Activated gamma-delta T cell treated with Interleukin-2 at 50 U/mL for 16 hours (primary cell): ENCODE data around the gene SLC49A3.
"Not testable (repeated sequence)": the region's sequence is repeated elsewhere in the genome, so short reads cannot be mapped to it uniquely, and the experiment has no call there.

Experiments used
- DNase-seq: peaks from one replicate; pipeline ENCODE4 v3.0.0-alpha.2; 2020

The SLC49A3 gene

DNA sequence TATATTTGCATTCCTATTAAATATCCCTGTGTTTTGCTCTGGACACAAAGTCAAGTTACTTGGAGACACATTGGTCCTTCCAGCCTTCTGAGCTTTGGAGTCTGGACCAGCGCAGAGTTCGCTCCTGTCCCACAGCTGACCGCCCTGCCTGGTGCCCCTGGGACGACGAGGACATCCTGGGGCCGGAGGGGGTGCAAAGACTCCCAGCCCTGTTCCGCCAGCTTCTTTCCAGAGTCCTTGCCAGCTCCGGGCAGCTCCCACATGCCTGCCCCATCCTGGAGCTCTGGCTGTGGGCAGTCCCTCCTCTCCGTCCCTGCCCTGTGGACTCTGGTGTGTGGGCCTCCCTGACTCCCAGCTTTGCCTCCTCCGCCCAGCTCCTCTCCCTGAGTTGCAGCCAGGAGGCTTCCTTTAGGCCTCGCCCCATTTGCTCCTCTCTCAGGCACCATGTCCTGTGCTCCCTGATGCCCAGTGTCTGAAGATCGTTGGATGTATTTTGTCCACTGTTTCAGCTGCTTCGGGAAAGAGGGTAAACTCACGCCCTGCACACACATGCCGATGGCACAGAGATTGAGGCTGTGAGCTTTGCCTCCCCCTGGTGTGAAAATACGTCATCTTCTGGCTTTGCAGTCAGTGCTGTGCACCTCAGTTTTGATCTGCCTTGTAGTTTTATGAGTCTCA is 11.8 kb upstream of the SLC49A3 start:
- no peak for DNase-seq

- DNase-seq = no peak
These were observed 11.0 kb upstream of the SLC49A3 start for GRCh38 chr4:699816-700580.

DNA sequence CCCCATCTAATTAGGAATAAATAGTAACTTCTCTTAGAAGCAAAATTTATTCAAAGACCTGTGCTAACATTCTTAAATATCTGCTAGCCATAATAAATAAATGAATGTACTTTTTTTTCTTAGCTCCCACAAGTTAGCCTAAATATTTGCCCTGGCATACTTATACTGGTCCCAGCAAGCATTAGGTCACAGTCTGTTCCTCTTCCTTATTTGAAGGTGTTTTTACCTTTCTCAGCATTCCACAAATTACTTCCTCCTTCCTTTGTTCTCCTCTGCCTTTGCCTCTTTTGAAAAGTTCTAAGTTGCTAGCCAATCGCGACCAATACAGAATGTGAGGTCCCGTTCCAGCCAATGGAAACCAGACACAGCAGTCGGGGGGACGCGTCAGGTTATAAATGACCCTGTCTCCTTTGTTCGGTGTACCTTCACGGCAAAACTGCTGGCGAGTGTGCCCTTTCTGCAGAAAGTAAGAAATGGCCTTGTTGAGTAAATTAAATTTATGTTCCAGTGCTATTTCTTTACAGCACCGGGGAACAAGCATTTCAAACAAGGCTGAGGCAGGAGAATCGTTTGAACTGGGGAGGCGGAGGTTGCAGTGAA is 5.5 kb upstream of the SLC49A3 start:
- not testable (repeated sequence) for DNase-seq

DNA sequence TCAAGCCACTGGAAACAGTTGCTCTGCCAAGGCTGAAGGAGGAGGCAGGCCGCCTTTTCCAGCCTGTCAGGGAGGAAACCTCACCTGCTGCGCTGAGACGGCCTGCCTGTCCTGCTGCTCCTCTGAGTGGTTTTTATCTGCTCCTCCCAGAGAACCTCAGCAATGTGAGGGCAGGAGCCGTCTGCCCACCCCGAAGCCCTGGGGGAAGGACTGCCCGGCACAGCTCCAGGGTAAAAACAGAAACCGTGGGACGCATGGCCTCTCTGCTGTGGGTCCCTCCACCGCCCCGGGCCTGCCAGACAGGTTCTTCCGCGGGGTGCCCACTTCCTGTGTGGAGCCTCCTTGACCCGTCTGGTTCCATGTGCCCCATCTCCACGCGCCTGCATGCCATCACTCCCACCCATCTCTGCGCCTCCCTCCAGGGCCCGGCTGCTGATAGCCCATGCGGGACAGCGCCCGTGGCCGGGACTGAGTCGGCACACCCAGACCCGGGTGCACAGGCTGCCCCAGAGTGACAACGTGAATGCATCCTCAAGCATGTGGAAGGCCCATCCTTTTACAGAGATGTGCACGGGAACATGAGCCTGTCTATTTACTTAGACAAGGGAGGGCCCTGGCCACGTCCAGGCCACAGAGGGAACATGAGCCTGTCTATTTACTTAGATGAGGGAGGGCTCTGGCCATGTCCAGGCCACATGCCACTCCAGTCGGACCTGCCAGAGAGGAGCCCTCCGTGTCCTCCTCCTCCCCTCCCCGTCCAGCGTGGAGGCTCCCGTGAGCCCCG is 4.0 kb upstream of the SLC49A3 start:
- DNase-seq = no peak

DNA sequence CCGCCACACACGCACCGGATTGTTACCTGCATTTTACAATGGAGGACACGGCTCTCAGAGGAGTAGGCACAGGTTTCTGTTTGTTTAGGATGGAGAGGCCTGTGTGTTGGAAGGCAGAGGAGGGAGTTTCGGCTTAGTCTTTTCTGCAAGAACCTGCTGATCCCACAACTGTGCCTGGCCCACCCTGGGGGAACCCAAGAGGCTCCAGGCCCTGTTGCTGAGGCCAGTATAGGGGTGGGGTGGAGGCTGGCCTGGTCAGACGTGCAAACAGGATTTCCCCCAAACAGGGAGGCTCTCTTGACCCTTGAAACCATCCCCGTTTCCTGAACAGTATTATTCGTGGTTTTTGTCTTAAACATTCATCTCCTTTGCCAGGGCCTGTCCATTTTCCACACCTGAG is 772 bp upstream of the SLC49A3 start:
- DNase-seq = no peak

GRCh38 chr4:687971-688853 is 739 bp downstream of the SLC49A3 start:
- DNase-seq = no peak

GRCh38 chr4:687048-687970 is 1.6 kb downstream of the SLC49A3 start:
- DNase-seq = no peak

DNA sequence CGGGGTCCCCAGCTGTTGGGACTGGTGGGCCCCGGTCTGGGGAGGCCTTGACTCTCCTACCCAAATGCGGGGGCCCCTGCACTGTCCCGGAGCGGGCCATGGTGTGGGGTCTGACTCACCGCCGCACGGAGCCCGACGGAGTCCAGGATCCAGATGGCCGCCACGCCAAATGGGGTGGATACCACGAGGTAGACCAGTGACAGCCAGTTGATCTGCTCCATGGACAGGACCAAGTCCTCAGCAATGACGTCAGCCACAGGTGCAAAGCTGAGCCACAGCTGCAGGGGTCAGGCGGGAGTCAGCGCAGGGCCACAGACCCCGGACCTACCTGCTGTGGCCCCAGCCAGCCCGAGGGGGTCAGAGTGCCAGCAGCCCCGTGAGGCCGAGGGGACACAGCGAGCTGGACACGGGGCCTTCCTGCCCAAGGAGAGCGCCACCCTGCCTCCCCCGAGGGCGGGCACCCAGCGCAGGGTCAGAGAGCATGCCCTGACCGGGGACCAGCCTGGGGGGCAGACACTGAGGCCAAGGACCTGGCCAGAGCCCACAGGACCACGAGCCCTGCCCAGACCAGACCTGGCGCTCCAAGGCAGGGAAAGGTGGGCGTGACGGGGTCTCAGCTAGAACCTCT is 2.4 kb downstream of the SLC49A3 start:
- DNase-seq = no peak

DNA sequence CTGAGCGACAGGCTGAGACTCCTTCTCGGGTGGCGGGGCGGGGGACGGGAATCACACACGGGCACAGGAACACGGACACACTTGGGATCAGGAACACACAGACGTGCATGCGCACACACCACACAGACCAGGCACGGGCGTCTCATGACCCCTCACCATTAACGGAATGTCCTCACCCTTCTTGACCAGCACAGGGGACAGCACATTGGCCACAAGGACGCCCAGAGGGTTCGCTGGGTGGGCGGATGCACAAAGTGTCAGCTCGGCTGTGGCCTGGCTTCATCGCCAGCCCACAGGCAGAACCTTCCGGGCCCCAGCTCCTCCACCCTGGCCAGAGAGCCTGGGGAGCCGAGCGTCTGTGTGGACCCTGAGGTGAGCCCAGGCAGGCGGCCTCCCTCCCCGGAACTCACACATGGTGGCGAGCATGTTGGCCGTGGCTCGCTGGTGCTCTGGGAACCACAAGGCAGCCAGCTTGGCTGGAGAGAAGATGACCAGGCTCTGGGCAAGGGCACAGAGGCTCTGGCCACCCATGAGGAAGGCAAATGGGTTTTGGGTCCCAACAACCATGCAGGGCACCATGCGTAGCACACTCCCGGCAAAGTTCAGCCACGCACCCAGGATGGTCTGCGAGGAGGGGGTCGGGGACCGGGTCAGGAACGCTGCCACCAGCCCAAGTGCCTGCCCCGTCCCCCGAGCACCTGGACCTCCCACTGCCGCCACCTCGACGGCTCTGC is 3.1 kb downstream of the SLC49A3 start:
- DNase-seq = no peak

DNA sequence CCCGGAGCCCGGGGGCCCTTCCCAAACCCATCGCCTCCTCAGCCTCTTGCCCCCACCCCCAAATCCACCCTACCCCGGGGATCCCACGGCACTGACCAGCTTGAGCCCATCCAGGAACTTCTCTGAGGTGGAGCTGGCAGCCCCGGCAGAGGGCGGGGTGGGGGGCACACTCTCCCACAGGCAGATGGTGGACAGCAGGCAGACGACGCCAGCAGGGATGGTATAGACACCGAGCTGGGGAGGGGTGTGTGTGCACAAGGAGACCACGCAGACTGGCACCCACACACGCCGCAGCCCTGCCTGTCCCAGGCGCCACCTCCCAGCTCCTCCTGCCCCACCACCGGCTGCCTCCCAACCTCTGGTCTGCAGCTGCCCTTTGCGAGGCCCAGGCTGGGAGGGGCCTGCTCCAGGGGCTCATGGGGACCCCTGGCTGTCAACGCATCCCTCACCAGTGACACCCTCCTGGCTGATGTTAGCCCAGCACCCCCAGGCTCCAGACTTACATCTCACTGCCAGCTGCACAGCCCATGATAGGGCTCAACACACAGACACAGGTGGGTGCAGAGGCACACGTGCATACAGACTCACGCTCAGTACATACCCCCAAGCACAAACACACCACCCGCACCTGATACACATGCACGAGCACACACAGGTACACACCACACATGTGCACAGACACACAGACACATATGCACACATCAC is 4.2 kb downstream of the SLC49A3 start:
- DNase-seq = no peak

DNA sequence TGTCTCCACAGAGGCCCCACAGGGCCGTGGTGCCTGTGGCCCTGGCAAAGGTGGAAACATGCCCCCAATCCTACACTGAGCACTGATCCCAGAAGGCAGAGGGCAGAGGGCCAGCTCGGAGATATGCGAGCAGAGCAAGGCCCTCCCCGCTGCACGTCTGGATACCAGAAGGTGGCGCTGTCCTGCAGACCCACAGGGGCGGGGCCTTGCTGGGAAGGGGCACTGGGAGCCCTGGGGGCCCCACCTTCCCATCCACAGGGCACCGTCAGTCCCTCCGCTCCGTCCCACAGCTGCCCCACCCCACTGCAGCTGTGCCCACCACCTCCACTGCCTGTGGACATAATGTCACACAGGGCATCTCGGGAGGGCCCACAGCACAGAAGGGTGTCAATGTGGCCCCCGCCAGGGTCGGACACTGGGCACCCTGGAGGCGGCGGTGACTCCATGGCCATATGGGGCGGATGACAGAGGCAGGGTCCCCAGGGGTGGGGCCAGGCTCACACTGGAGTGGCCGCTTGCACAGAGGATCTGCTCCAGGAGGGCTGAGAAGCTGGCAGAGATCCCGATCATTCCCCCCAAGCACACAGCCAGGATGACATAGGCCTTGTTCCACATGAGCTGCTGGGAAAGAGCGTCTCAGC is 4.8 kb downstream of the SLC49A3 start:
- DNase-seq = no peak

- DNase-seq = no peak
These were observed 5.6 kb downstream of the SLC49A3 start for GRCh38 chr4:683247-683897.

- DNase-seq = no peak
These were observed 6.3 kb downstream of the SLC49A3 start for GRCh38 chr4:682490-683172.

GRCh38 chr4:681736-682451 is 7.1 kb downstream of the SLC49A3 start:
- DNase-seq = peak; percentile 37

DNA sequence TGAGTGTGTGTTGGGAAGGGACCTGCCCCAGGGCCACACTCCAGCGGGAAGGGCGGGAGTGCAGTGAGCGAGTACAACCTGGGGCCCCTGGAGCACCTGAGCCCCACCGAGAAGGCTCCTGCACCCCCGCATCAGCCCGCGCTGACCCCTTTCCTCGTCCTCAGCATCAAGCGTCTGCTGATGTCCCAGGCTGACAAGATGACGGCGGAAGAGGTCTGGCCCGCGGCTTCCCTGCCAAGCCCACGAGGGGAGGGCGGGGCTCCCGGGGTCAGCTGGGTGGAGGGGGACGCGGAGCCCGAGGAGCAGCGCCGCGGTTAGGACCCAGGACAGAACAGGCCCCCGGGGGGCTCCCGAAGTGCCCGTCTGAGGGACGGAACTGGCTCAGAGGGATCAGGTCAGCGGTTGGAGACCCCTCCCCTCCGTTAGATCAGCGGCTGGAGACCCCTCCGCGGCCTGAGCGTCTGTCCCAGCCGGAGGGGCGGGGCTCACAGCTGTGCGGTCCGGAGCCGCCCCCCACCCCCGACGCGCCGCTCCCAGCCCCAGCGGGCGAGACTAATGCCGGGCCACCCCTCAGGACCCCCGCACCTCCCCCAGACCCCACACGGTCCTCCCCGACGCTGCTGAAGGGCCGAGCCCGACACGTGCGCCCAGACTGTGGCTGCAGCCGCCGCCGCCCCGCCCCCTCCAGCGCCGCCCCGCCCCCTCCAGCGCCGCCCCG is 7.9 kb downstream of the SLC49A3 start:
- DNase-seq = peak; percentile 61

DNA sequence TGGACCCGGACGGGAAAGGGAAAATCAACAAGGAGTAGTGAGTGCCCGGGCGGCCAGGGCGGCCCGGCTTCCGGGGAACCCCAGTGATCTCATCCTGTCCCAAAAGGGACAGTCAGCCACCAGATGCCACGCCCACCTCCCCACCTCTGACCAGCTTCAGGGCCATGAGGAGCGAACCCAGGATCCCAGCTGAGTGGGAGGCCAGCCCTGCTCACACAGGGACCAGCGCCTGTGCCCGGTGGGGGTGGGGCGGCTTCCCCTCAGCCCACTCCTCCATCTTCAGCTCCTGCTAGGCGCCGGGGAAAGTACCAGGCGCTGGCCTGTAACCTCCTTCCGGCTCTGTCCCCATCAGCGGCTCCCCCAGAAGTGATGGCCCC is 8.4 kb downstream of the SLC49A3 start:
- DNase-seq = no peak
